ENCODE data around the gene RSRP1. TPM values are rescaled to one million over a fixed set of nuclear protein-coding genes. Genes with fewer than 3 reads are reported as not detected.
"Not testable (repeated sequence)": the region's sequence is repeated elsewhere in the genome, so short reads cannot be mapped to it uniquely, and the experiment has no call there.

The RSRP1 gene
- total and polyA plus RNA-seq, 7 experiments from 2014 or later: 52.9 to 449 (median 313) TPM

- intact Hi-C loops (cut with micrococcal nuclease); H3K27me3 ChIP-seq (ENCODE audit: control insufficient read depth in 2 of 2, insufficient read depth in 2 of 2, low read length in 2 of 2); CTCF ChIA-PET; ATAC-seq; H3K36me3 ChIP-seq (ENCODE audit: control insufficient read depth in 2 of 3, insufficient read depth in 3 of 3, low read length in 3 of 3); H3K4me3 ChIP-seq (ENCODE audit: low read length); POLR2A ChIA-PET; H3K4me3 Mint-ChIP-seq; DNase-seq; H3K36me3 Mint-ChIP-seq; H3K9me3 ChIP-seq (ENCODE audit: control insufficient read depth in 2 of 3, low read length in 3 of 3); H3K27ac ChIP-seq (ENCODE audit: low read depth, low read length); H3K9me3 Mint-ChIP-seq; H3K4me1 ChIP-seq (ENCODE audit: control insufficient read depth in 2 of 2, insufficient read depth in 2 of 2, low read length in 2 of 2): not testable (repeated sequence)
- peak within 1 kb of the TSS in 1 of 9 donors; percentile 82 for H3K27ac Mint-ChIP-seq
- H3K4me1 Mint-ChIP-seq: peaks cover 0 to 11% (median 4%) of the 10 kb centered on the region in 7 donors
- H3K27me3 Mint-ChIP-seq: peaks cover 0 to 16% (median 0%) of the 10 kb centered on the region in 5 donors
These were observed 25.0 kb upstream of the RSRP1 start, which contains the start of gene RHD for GRCh38 chr1:25272238-25272637. TSS of gene RHD (plus strand) at chr1:25272509. CDS start at chr1:25272548, 39 bp downstream.

- H3K9me3 Mint-ChIP-seq; ATAC-seq; H3K9me3 ChIP-seq (ENCODE audit: control insufficient read depth in 2 of 3, low read length in 3 of 3); H3K36me3 Mint-ChIP-seq; H3K4me1 ChIP-seq (ENCODE audit: control insufficient read depth in 2 of 2, insufficient read depth in 2 of 2, low read length in 2 of 2); H3K27ac ChIP-seq (ENCODE audit: low read depth, low read length); H3K27me3 ChIP-seq (ENCODE audit: control insufficient read depth in 2 of 2, insufficient read depth in 2 of 2, low read length in 2 of 2); DNase-seq; H3K36me3 ChIP-seq (ENCODE audit: control insufficient read depth in 2 of 3, insufficient read depth in 3 of 3, low read length in 3 of 3); CTCF ChIA-PET: not testable (repeated sequence)
- peaks cover 0 to 13% (median 0%) of the 10 kb centered on the region in 5 donors for H3K27me3 Mint-ChIP-seq
- peaks cover 0 to 26% (median 14%) of the 10 kb centered on the region in 7 donors for H3K4me1 Mint-ChIP-seq
- POLR2A ChIA-PET: interaction anchor here (0.6 to 1.1 kb wide), 4 partner anchors 16 to 52 kb away, joined by 3 to 7 read pairs (median 4); partner anchors contain the start of genes RSRP1 and SYF2
- intact Hi-C loops (cut with micrococcal nuclease): loop anchor here (2.0 kb wide), 3 partner anchors 21 to 35 kb away; partner anchors contain the start of genes RSRP1 (in 1 of the 2) and SYF2 (in 1 of the 2)
- H3K27ac Mint-ChIP-seq: peak overlapping the region; percentile 84 to 98 (median 91)
- peak overlapping the region; percentile 51 for H3K4me3 ChIP-seq (ENCODE audit: low read length)
- H3K4me3 Mint-ChIP-seq: peak overlapping the region; percentile 78 to 93 (median 85)
These were observed 21.0 kb upstream of the RSRP1 start for GRCh38 chr1:25268143-25268760.

GRCh38 chr1:25267288-25268142 lies 20.3 kb upstream of the RSRP1 start:
- peak; percentile 81 to 96 (median 89) for DNase-seq
- H3K4me3 ChIP-seq (ENCODE audit: low read length): peak overlapping the region; percentile 51
- intact Hi-C loops (cut with micrococcal nuclease): loop anchor here (2.0 kb wide), 3 partner anchors 21 to 35 kb away; partner anchors contain the start of genes RSRP1 (in 1 of the 2) and SYF2 (in 1 of the 2)
- H3K36me3 Mint-ChIP-seq; H3K4me1 ChIP-seq (ENCODE audit: control insufficient read depth in 2 of 2, insufficient read depth in 2 of 2, low read length in 2 of 2); H3K9me3 Mint-ChIP-seq; H3K36me3 ChIP-seq (ENCODE audit: control insufficient read depth in 2 of 3, insufficient read depth in 3 of 3, low read length in 3 of 3); H3K9me3 ChIP-seq (ENCODE audit: control insufficient read depth in 2 of 3, low read length in 3 of 3); H3K27me3 ChIP-seq (ENCODE audit: control insufficient read depth in 2 of 2, insufficient read depth in 2 of 2, low read length in 2 of 2); CTCF ChIA-PET: not testable (repeated sequence)
- H3K27ac ChIP-seq (ENCODE audit: low read depth, low read length): peak overlapping the region; percentile 69
- Mint-ChIP-seq H3K27me3 (peaks cover 0 to 13% (median 0%) of the 10 kb centered on the region in 5 donors), H3K4me1 (peaks cover 0 to 33% (median 20%) of the 10 kb centered on the region in 7 donors), H3K27ac (peak overlapping the region; percentile 84 to 98 (median 91)), H3K4me3 (peak overlapping the region; percentile 78 to 93 (median 85))
- POLR2A ChIA-PET: interaction anchor here (0.6 to 1.1 kb wide), 3 partner anchors 15 to 35 kb away, joined by 3 to 7 read pairs (median 4); partner anchors contain the start of genes RSRP1 and SYF2
- ATAC-seq: peak; percentile 91

- peak overlapping the region; percentile 69 to 92 (median 87) for H3K27ac Mint-ChIP-seq
- H3K36me3 ChIP-seq (ENCODE audit: control insufficient read depth in 2 of 3, insufficient read depth in 3 of 3, low read length in 3 of 3); H3K9me3 Mint-ChIP-seq; H3K4me1 ChIP-seq (ENCODE audit: control insufficient read depth in 2 of 2, insufficient read depth in 2 of 2, low read length in 2 of 2); POLR2A ChIA-PET; intact Hi-C loops (cut with micrococcal nuclease); H3K27me3 ChIP-seq (ENCODE audit: control insufficient read depth in 2 of 2, insufficient read depth in 2 of 2, low read length in 2 of 2); CTCF ChIA-PET; H3K9me3 ChIP-seq (ENCODE audit: control insufficient read depth in 2 of 3, low read length in 3 of 3): not testable (repeated sequence)
- Histone ChIP-seq H3K27ac (ENCODE audit: low read depth, low read length) (peak overlapping the region; percentile 69), H3K4me3 (ENCODE audit: low read length) (peak overlapping the region; percentile 60)
- peaks cover 0 to 13% (median 0%) of the 10 kb centered on the region in 5 donors for H3K27me3 Mint-ChIP-seq
- ATAC-seq (peak; percentile 24), DNase-seq (peak in 2 of 9 donors; percentile 18 to 34)
- peaks cover 0 to 13% (median 8%) of the 10 kb centered on the region in 5 donors for H3K36me3 Mint-ChIP-seq
- H3K4me1 Mint-ChIP-seq: peaks cover 0 to 40% (median 27%) of the 10 kb centered on the region in 7 donors
- H3K4me3 Mint-ChIP-seq: peak overlapping the region; percentile 85 to 93 (median 90)
These were observed 19.5 kb upstream of the RSRP1 start for GRCh38 chr1:25266554-25267287.

- H3K27me3 Mint-ChIP-seq; CTCF ChIA-PET; H3K27ac ChIP-seq (ENCODE audit: low read depth, low read length); H3K4me3 Mint-ChIP-seq; H3K4me3 ChIP-seq (ENCODE audit: low read length); H3K27ac Mint-ChIP-seq; H3K9me3 ChIP-seq (ENCODE audit: control insufficient read depth in 2 of 3, low read length in 3 of 3); ATAC-seq; H3K27me3 ChIP-seq (ENCODE audit: control insufficient read depth in 2 of 2, insufficient read depth in 2 of 2, low read length in 2 of 2); H3K4me1 ChIP-seq (ENCODE audit: control insufficient read depth in 2 of 2, insufficient read depth in 2 of 2, low read length in 2 of 2); H3K36me3 ChIP-seq (ENCODE audit: control insufficient read depth in 2 of 3, insufficient read depth in 3 of 3, low read length in 3 of 3); DNase-seq; H3K9me3 Mint-ChIP-seq; intact Hi-C loops (cut with micrococcal nuclease): not testable (repeated sequence)
- Mint-ChIP-seq H3K36me3 (peaks cover 0 to 13% (median 8%) of the 10 kb centered on the region in 5 donors), H3K4me1 (peaks cover 0 to 39% (median 29%) of the 10 kb centered on the region in 7 donors)
- POLR2A ChIA-PET: interaction anchor here (0.7 kb wide), 1 partner anchor 134 kb away, joined by 4 read pairs; no protein-coding TSS in a partner anchor
These were observed 13.1 kb upstream of the RSRP1 start for GRCh38 chr1:25260336-25260735.

- not testable (repeated sequence) for H3K4me3 Mint-ChIP-seq
These were observed 12.6 kb upstream of the RSRP1 start for GRCh38 chr1:25259813-25260212.

More at GRCh38 chr1:25259813-25260212, 12.6 kb upstream of the RSRP1 start:
- H3K9me3 ChIP-seq (ENCODE audit: control insufficient read depth in 2 of 3, low read length in 3 of 3); H3K4me1 ChIP-seq (ENCODE audit: control insufficient read depth in 2 of 2, insufficient read depth in 2 of 2, low read length in 2 of 2); H3K27me3 Mint-ChIP-seq; intact Hi-C loops (cut with micrococcal nuclease); H3K36me3 ChIP-seq (ENCODE audit: control insufficient read depth in 2 of 3, insufficient read depth in 3 of 3, low read length in 3 of 3); CTCF ChIA-PET; H3K4me3 ChIP-seq (ENCODE audit: low read length); H3K27me3 ChIP-seq (ENCODE audit: control insufficient read depth in 2 of 2, insufficient read depth in 2 of 2, low read length in 2 of 2); H3K27ac ChIP-seq (ENCODE audit: low read depth, low read length); DNase-seq; H3K9me3 Mint-ChIP-seq: not testable (repeated sequence)
- peaks cover 0 to 44% (median 29%) of the 10 kb centered on the region in 7 donors for H3K4me1 Mint-ChIP-seq
- POLR2A ChIA-PET: interaction anchor here (0.7 kb wide), 1 partner anchor 134 kb away, joined by 4 read pairs; no protein-coding TSS in a partner anchor
- ATAC-seq: peak; percentile 88
- H3K36me3 Mint-ChIP-seq: peaks cover 0 to 13% (median 8%) of the 10 kb centered on the region in 5 donors
- H3K27ac Mint-ChIP-seq: peak overlapping the region in 1 of 9 donors; percentile 41
